Measurements from ENCODE around the gene CARD8.
A peak's percentile ranks its signal among the peaks of the same experiment; 100 is the strongest.

GRCh38 chr19:48194041-48194843, 61.5 kb downstream of the CARD8 start:
- no peak for TF ChIP-seq EZH2 (IDR thresholded peaks at IDR 0.05; ENCODE audit: low read depth, unreplicated experiment)
- TF ChIP-seq CTCF (conservative IDR thresholded peaks at IDR 0.05; ENCODE audit: low read depth in 2 of 2), result peak; percentile 67 to 72
- TF ChIP-seq, protein P1, sequence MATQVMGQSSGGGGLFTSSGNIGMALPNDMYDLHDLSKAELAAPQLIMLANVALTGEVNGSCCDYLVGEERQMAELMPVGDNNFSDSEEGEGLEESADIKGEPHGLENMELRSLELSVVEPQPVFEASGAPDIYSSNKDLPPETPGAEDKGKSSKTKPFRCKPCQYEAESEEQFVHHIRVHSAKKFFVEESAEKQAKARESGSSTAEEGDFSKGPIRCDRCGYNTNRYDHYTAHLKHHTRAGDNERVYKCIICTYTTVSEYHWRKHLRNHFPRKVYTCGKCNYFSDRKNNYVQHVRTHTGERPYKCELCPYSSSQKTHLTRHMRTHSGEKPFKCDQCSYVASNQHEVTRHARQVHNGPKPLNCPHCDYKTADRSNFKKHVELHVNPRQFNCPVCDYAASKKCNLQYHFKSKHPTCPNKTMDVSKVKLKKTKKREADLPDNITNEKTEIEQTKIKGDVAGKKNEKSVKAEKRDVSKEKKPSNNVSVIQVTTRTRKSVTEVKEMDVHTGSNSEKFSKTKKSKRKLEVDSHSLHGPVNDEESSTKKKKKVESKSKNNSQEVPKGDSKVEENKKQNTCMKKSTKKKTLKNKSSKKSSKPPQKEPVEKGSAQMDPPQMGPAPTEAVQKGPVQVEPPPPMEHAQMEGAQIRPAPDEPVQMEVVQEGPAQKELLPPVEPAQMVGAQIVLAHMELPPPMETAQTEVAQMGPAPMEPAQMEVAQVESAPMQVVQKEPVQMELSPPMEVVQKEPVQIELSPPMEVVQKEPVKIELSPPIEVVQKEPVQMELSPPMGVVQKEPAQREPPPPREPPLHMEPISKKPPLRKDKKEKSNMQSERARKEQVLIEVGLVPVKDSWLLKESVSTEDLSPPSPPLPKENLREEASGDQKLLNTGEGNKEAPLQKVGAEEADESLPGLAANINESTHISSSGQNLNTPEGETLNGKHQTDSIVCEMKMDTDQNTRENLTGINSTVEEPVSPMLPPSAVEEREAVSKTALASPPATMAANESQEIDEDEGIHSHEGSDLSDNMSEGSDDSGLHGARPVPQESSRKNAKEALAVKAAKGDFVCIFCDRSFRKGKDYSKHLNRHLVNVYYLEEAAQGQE (IDR thresholded peaks at IDR 0.05; ENCODE audit: unreplicated experiment), result no peak
- TF ChIP-seq POLR2AphosphoS5 (IDR thresholded peaks at IDR 0.05; ENCODE audit: low read depth), result no peak
- no peak for TF ChIP-seq CREB1 (CRISPR knock-in tag; IDR thresholded peaks at IDR 0.05; ENCODE audit: low read depth)
- no peak for TF ChIP-seq ZNF462 (CRISPR knock-in tag; IDR thresholded peaks at IDR 0.05)
- no peak for TF ChIP-seq NANOG (IDR thresholded peaks at IDR 0.05; ENCODE audit: borderline replicate concordance)
- TF ChIP-seq EZH2phosphoT487 (IDR thresholded peaks at IDR 0.05; ENCODE audit: unreplicated experiment), result no peak
- no peak for TF ChIP-seq STAT1 (IDR thresholded peaks at IDR 0.05; ENCODE audit: unreplicated experiment)
- TF ChIP-seq, protein P2, sequence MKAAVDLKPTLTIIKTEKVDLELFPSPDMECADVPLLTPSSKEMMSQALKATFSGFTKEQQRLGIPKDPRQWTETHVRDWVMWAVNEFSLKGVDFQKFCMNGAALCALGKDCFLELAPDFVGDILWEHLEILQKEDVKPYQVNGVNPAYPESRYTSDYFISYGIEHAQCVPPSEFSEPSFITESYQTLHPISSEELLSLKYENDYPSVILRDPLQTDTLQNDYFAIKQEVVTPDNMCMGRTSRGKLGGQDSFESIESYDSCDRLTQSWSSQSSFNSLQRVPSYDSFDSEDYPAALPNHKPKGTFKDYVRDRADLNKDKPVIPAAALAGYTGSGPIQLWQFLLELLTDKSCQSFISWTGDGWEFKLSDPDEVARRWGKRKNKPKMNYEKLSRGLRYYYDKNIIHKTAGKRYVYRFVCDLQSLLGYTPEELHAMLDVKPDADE (IDR thresholded peaks at IDR 0.05), result no peak
- no peak for TF ChIP-seq JUNB (IDR thresholded peaks at IDR 0.05; ENCODE audit: unreplicated experiment)
- no peak for TF ChIP-seq ZNF114 (CRISPR knock-in tag; IDR thresholded peaks at IDR 0.05)

Measured in GM23338 (cell line).